T-helper 1 cell treated with Interleukin-12 subunit alpha and Interleukin-12 subunit beta and Interleukin-4 antibody, amounts not matched to agents 30 ng/mL and 1 ng/mL, for 36 hours (primary cell): ENCODE results near the gene MAGED1. TPM values are rescaled to one million over a fixed set of nuclear protein-coding genes. Genes with fewer than 3 reads are reported as not detected.
"Not testable (repeated sequence)": the region's sequence is repeated elsewhere in the genome, so short reads cannot be mapped to it uniquely, and the experiment has no call there.

Experiments
- intact Hi-C: fragments of 100-400 bp; cut with micrococcal nuclease; formaldehyde crosslinking; loops from one replicate; pipeline ENCODE4 v1.15.1; 2024
- total RNA-seq: library from RNA; stranded (reverse); gene quantifications from 2 replicates; pipeline ENCODE4 v1.2.3, GENCODE V29; 2022

Gene MAGED1
- total RNA-seq, 1 donor from 2014 or later, result 38.6 TPM

DNA sequence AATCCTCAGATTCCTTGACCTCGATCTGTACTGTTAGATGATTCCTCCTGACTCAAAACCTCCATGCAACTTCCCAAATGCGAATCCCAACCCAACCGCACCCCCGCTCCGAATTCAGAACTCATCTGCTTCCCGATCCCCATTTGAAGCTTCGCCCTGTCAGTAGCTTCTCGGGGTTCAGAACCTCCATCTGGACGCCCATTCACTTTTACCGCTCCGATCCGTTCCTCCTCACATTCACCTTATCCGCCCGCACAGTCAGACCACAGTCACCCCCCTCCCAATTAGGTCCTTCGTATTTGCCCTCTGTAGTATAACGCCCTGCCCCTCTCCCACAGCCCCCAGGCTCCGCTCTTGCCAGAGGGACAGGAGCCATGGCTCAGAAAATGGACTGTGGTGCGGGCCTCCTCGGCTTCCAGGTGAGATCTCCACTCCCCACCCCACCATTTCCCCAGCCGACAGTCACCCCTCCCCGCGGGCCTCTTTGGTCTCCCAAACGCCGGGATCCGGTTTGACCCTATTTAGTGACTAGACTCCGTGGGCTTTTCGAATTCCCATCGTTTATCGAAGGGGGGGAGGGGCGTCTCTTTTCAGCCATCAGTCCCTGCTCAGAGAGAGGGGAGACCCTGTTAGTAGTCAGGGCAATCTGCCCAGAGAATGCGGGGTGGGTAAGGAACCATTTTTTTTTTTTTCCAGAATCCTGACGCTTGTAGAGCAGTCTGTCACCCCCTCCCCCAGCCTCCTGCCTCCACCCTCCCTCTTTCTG lies 691 bp downstream of the MAGED1 start:
- intact Hi-C loops, result loop anchor here (1.0 to 5.0 kb wide), 3 partner anchors 91 to 497 kb away; no protein-coding TSS in a partner anchor

DNA sequence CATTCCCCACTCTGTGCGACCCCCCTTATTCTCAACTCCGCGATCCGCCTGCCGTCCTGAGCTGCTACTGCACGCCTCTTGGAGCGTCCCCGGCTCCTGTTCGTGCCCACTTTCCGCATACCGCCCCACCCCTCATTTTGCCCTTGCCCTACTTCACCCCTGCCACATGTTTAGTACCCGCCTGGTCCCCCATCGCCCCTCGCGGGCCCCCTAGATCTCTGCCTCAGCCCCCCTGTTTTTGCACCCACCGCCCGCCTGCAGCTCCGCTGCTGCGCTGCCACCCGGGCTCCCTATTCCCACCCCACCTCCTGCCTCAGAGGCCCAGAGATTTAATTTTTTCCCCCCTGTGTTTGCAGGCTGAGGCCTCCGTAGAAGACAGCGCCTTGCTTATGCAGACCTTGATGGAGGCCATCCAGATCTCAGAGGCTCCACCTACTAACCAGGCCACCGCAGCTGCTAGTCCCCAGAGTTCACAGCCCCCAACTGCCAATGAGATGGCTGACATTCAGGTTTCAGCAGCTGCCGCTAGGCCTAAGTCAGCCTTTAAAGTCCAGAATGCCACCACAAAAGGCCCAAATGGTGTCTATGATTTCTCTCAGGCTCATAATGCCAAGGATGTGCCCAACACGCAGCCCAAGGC lies 1.4 kb downstream of the MAGED1 start:
- intact Hi-C loops, result loop anchor here (5.0 kb wide), 1 partner anchor 498 kb away; no protein-coding TSS in a partner anchor

DNA sequence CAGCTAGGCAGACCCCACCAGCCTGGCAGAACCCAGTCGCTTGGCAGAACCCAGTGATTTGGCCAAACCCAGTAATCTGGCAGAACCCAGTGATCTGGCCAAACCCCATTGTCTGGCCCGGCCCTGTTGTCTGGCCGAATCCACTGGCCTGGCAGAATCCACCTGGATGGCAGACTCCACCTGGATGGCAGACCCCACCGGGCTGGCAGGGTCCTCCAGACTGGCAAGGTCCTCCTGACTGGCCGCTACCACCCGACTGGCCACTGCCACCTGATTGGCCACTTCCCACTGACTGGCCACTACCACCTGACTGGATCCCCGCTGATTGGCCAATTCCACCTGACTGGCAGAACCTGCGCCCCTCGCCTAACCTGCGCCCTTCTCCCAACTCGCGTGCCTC lies 3.2 kb downstream of the MAGED1 start:
- intact Hi-C loops, result no loop called here

DNA sequence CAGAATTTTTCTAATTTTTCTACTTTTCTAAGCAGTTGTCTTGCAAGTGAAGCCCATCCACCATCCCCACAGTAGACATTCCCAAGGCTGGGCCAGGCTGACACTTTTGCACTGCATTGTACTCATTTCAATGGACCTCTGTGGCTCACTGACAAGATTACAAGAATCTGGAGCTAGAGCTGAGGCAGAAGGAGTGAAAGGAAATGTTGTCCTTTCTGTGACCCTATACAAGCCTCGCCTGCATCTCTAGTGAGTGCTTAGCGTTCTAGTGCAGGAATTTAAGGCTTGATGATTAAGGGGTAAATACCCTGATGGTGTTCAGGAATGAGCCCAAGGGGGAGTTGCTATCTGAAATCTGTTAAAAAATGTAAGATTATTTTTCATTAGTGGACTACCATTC lies 6.3 kb downstream of the MAGED1 start:
- intact Hi-C loops, result no loop called here

DNA sequence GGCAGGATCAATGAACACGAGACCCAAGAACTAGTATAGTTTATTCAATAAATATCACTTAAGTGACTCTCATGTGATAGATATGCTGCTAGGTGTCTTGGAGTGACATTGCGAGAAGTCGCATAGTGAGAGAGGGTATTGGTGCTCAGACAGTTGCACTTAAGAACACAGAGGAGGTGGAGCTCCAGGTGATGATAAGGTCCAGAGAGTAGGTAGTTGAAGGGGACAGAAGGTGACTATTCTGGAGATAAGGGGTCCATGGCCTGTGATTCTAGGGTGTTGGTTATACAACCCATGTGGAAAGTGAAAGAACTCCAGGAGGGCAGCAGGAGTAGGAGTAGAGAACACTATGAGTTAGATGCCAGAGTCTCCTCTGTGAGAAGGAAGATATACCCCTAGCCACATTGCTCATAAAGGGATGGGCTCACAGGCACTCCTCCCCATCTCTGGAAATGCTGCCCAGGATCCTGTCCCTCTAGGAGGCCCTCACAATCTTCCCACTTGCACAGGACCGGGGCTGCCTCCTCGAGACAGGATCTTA lies 9.2 kb downstream of the MAGED1 start:
- intact Hi-C loops, result no loop called here

DNA sequence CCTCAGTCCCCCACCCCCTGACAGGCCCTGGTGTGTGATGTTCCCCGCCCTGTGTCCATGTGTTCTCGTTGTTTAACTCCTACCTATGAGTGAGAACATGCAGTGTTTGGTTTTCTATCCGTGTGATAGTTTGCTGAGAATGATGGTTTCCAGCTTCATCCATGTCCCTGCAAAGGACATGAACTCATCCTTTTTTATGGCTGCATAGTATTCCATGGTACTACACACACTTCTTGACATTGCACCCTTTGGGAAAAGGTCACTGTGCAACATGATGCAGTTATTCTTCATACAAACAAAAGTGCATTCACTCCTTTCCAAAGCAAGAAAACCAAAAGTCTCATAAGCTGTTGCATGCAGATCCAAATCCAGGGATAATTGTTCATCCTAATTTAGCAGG lies 11.7 kb downstream of the MAGED1 start:
- intact Hi-C loops, result not testable (repeated sequence)

DNA sequence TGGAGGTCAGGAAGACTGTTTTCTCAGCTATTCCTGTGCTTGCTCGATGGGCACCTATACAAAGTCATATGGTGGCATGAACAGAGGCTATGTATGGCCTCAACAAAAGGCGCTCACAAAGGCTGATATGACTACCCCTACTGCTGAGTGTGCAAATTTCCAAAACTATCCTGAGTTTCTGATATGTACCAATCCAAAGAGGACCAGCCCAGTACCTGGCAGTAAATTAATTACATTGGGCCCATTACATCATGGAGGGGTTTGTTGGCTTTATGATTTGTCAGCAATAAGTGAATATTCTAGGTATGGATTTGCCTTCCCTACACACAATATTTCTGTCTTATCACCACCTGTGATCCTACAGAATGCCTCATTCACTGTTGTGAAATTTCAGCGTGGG lies 12.3 kb downstream of the MAGED1 start:
- intact Hi-C loops, result no loop called here

DNA sequence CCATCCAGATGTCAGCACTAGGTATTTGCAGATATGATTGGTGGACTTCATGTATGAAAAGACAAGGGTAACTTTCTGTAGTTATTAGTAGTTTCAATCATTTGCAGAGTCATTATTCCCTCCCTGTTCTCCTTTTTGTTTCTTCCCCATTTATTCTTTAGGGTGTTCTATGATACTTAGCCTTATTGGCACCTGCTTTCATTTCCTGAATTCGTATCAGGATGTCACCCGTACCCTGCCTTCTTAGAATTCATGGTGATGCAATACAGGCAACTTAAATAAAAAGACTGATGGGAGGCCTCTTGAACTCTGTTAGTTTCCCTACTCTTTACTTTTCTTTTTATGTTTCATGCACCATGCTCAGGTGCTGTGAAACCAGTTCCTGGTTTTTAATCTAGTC lies 24.2 kb downstream of the MAGED1 start:
- intact Hi-C loops, result no loop called here

DNA sequence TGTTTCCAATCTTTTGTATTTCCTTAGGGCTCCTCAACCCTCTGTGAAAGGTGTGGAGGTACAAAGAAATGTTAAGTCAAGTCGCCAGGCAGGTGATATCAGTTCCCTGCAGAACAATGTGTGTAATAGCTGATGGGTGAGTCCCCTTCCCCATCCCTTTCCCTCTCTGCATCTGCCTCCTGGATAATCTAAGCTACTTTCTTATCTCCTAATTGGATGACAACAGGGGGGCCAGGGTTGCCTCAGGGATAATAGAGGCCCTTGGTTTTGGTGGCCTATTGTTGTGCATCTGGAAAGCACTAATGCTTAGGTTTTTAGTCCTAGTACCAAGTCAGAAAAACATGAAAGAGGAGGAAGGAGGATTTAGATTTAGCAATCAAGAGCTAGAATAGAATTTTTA lies 29.1 kb downstream of the MAGED1 start:
- intact Hi-C loops, result no loop called here

DNA sequence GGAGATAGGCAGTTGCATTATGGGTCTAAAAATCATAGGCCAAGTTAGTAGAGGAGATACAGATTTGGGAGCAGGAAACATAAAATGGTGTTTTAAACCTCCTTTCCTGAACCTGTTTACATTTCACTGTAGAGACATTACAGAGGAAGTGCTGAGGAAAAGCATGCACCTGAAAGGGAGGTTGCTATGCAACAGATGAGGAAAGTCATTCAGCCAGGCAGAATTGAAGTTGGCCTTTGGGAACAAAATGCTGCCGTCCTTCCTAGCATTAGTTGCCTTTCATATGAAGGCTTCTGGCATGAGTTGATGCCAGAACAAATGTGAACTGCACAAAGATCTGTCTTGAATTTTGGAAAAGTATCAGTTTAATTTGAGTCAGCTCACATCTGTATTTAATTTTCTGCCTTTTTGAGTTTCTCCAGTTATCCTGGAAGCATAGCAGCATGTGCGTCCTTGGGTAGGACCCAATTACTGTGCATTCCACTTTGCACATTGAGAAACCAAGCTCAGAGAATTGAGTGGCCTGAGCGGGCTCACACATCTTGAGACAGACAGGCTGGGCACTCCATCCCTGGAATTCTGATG lies 38.2 kb downstream of the MAGED1 start:
- intact Hi-C loops, result no loop called here

Other genes with a start within 250 kb of the MAGED1 start
- not detected in 2 replicates for gene CENPVL2, start 210.8 kb upstream of the MAGED1 start, total RNA-seq
- not detected in 2 replicates for gene CENPVL1, start 183.1 kb upstream of the MAGED1 start, total RNA-seq
- gene GSPT2, start 150.2 kb upstream of the MAGED1 start, total RNA-seq, result 14.6 and 14.9 TPM in 2 replicates
- gene MAGED4B, start 175.6 kb downstream of the MAGED1 start, total RNA-seq, result 0.47 and 0.85 TPM in 2 replicates